DMS53 treated with DMSO at 0.1 percent for 48 hours (cell line): ENCODE measurements around the gene LTBP2.

ENCODE experiments used
- DNase-seq: peaks from one replicate; lab custom pipeline; 2025; ENCODE audit not compliant: unreplicated experiment; lab: John Stamatoyannopoulos, UW

The LTBP2 gene

GRCh38 chr14:74592476-74593201 is 19.4 kb downstream of the LTBP2 start:
- DNase-seq: no peak

GRCh38 chr14:74591899-74592298 is 20.1 kb downstream of the LTBP2 start:
- DNase-seq: no peak

- DNase-seq: no peak
Observed at GRCh38 chr14:74591394-74591793, 20.6 kb downstream of the LTBP2 start.

GRCh38 chr14:74589291-74589879 is 22.7 kb downstream of the LTBP2 start:
- DNase-seq: no peak

GRCh38 chr14:74587363-74587707 is 24.7 kb downstream of the LTBP2 start:
- no peak for DNase-seq

GRCh38 chr14:74586681-74587362 is 25.2 kb downstream of the LTBP2 start:
- no peak for DNase-seq

GRCh38 chr14:74585406-74586335 is 26.4 kb downstream of the LTBP2 start:
- DNase-seq: no peak

GRCh38 chr14:74584951-74585350 is 27.1 kb downstream of the LTBP2 start:
- DNase-seq: no peak

- DNase-seq: no peak
Observed at GRCh38 chr14:74583689-74584434, 28.2 kb downstream of the LTBP2 start.

- DNase-seq: no peak
Observed at GRCh38 chr14:74582910-74583581, 29.0 kb downstream of the LTBP2 start.

GRCh38 chr14:74580275-74580672 is 31.8 kb downstream of the LTBP2 start:
- no peak for DNase-seq

GRCh38 chr14:74579447-74580274 is 32.4 kb downstream of the LTBP2 start:
- no peak for DNase-seq

- DNase-seq: no peak
Observed at GRCh38 chr14:74578479-74578878, 33.6 kb downstream of the LTBP2 start.

GRCh38 chr14:74577948-74578275 is 34.1 kb downstream of the LTBP2 start:
- no peak for DNase-seq

GRCh38 chr14:74577247-74577947 is 34.6 kb downstream of the LTBP2 start:
- no peak for DNase-seq

GRCh38 chr14:74575936-74576335 is 36.1 kb downstream of the LTBP2 start:
- no peak for DNase-seq

- DNase-seq: no peak
Observed at GRCh38 chr14:74575507-74575906, 36.5 kb downstream of the LTBP2 start.

- no peak for DNase-seq
Observed at GRCh38 chr14:74574706-74575105, 37.3 kb downstream of the LTBP2 start.

- no peak for DNase-seq
Observed at GRCh38 chr14:74574090-74574433, 38.0 kb downstream of the LTBP2 start.
